AG04450 (cell line): ENCODE measurements around the gene SLC2A9. TPM values are rescaled to one million over a fixed set of nuclear protein-coding genes. Genes with fewer than 3 reads are reported as not detected.

Experiments
- CTCF ChIA-PET: fragments of 300-600, 350-600 bp; formaldehyde crosslinking; extraction: SDS; loops from one replicate; lab custom pipeline; 2022; ENCODE audit warnings: antibody characterized with exemption, inconsistent platforms; lab: Charles Lee
- POLR2A ChIA-PET: fragments of 350-600 bp; formaldehyde crosslinking; extraction: SDS; loops from one replicate; lab custom pipeline; 2021; ENCODE audit warnings: antibody characterized with exemption, inconsistent platforms; lab: Yijun Ruan, JAX
- DNase-seq: peaks from one replicate; pipeline ENCODE4 v3.0.0-alpha.2; 2011; ENCODE audit warnings: low read depth, low spot score
- H3K27ac ChIP-seq: one replicate; pipeline ENCODE4 v1.5.1; 2012; ENCODE audit warnings: low read depth, low read length, control low read depth
- H3K27me3 ChIP-seq: one replicate; pipeline ENCODE4 v1.6.0; 2012; ENCODE audit warnings: low read length; ENCODE audit not compliant: control insufficient read depth, insufficient read depth
- H3K4me3 ChIP-seq: 2 replicates; pipeline ENCODE4 v1.5.1; 2011; ENCODE audit warnings: mild to moderate bottlenecking, low read depth, low read length, control low read depth
- H3K9me3 ChIP-seq: 2 replicates; pipeline ENCODE4 v1.5.1; 2012; ENCODE audit warnings: low read length; ENCODE audit not compliant: control insufficient read depth, insufficient read depth
- CTCF ChIP-seq: IDR thresholded peaks from 2 replicates; pipeline ENCODE4 v1.5.1; 2011; ENCODE audit warnings: low read depth, low read length, control low read depth, inconsistent platforms
- polyA minus RNA-seq: library from RNA; depleted of rRNA, polyadenylated mRNA; stranded (reverse); fragments of >200 nt; gene quantifications from 2 replicates; pipeline ENCODE4 v1.2.3, GENCODE V29; 2011; rRNA and poly(A)+ RNA removed
- polyA plus RNA-seq: library from polyadenylated mRNA; depleted of rRNA; stranded (reverse); fragments of >200 nt; gene quantifications from 2 replicates; pipeline ENCODE4 v1.2.3, GENCODE V29; 2011; rRNA removed

The SLC2A9 gene
- polyA plus RNA-seq = 2.4 and 3.0 TPM in 2 replicates
- 4.9 and 5.0 TPM in 2 replicates for polyA minus RNA-seq

- Histone ChIP-seq H3K27me3 (no peaks in the 10 kb centered on the region), H3K27ac (no peak within 1 kb of the TSS), H3K4me3 (no peak within 1 kb of the TSS), H3K9me3 (no peaks in the 10 kb centered on the region)
- ChIA-PET CTCF (interaction anchor here (1.0 kb wide), 1 partner anchor 13 kb away, joined by 3 read pairs; no protein-coding TSS in a partner anchor), POLR2A (no interaction called here)
- no peak for TF ChIP-seq CTCF
- DNase-seq = no peak
Measured at GRCh38 chr4:10020871-10021652, at the start of gene SLC2A9. TSS of gene SLC2A9 (minus strand) at chr4:10021497. CDS start at chr4:10021429, 68 bp downstream.

DNA sequence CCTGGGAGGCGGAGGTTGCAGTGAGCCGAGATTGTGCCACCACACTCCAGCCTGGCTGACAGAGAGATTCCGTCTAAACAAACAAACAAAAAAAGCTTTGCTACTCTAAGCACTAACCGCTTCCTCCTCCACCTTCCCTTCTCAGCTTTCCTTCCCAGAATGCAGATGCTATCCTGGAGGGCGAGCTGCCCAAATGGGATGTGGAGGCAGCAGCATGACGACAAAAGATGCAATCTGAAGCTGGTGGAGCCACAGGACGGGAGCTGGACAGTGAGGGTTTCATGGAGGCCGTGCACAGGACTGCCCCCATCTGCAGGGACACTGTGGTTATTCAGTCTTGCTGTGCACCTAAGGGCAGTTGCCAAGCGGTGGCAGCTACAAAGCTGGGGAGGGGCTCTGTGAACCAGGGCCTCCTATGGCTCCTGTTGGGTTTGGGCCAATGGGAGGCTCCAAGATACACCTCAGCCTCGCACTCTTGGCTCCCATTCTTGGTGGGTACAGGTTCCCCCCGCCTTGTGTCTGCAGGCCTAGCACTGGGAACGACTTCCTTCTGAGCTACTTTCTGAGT, 47.9 kb upstream of the SLC2A9 start:
- no peak for TF ChIP-seq CTCF
- POLR2A ChIA-PET = interaction anchor here (1.2 kb wide), 1 partner anchor 48 kb away, joined by 5 read pairs; the partner anchor contains the start of gene WDR1
- CTCF ChIA-PET = interaction anchor here (0.9 kb wide), 1 partner anchor 469 kb away, joined by 3 read pairs; no protein-coding TSS in a partner anchor
- Histone ChIP-seq H3K9me3 (no peaks in the 10 kb centered on the region), H3K27me3 (no peaks in the 10 kb centered on the region), H3K27ac (no peak overlapping the region), H3K4me3 (no peak overlapping the region)
- no peak for DNase-seq

DNA sequence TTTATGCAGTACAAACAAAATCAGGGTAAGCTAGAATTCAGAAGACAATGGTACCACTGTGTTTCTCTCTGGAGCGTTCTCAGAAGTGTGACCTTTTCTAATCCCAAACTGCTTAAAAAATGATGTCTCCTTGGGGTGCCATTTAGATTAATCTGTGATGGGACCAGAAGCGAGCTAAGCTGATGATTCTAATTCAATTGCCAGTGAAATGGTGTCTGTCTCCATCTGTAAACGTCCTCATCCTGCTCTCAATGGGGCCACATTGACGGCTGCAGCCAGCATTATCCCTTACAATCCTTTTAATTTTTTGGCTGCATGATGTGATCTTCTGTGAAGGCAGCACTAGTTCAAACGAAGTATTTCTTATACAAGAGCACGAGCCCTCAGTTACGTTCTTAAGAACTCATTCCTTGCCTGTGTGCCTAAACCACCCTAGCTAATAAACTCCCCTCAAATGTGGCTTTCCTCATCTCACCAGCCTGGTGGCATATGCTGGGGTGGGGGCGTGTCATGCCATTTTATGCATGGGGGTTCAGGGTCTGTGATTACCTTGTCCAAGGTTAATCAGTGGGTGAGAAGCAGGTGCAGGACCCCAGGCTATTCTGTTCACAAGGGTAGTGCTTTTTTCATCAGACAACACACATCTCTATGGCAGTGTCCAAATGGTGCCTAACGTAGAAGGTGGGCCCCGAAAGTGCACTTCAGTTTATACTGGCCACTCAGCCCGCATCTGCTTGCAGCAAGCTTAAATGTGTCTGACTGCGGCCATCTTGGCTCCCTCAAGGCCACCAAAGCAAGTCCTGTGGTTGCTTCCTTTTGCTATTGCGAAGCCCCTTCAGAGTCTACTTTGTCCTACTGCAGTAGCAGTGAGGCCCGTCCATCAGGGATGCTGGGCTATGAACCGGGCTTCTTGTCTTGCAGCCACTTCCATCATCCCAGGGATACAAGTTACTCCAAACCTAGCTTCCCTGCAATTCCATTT, 45.7 kb upstream of the SLC2A9 start:
- H3K4me3 ChIP-seq = no peak overlapping the region
- ChIA-PET POLR2A (no interaction called here), CTCF (interaction anchor here (0.7 kb wide), 1 partner anchor 25 kb away, joined by 3 read pairs; no protein-coding TSS in a partner anchor)
- H3K27ac ChIP-seq = no peak overlapping the region
- DNase-seq = no peak
- no peaks in the 10 kb centered on the region for H3K9me3 ChIP-seq
- no peaks in the 10 kb centered on the region for H3K27me3 ChIP-seq
- no peak for TF ChIP-seq CTCF

DNA sequence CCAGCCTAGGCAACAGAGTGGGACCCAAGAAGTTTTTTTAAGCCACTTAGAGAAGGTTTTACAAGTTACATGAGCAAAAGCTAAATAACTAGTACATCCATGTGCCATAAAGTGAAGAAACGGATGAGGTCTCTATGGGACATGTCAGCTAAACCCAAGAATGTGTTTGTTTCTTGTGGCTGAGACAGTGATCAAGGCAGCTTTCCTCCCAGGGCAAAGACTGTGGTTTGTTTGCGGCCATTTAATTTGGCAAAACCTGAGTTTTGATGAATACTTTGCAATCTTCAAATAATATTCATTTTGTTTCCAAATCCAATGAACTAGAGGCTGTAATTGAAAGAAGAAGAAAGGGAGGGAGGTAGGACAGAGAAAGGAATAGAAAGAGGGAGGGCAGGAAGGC, 44.9 kb upstream of the SLC2A9 start:
- ChIA-PET POLR2A (no interaction called here), CTCF (interaction anchor here (0.7 kb wide), 1 partner anchor 26 kb away, joined by 3 read pairs; no protein-coding TSS in a partner anchor)
- Histone ChIP-seq H3K4me3 (no peak overlapping the region), H3K27me3 (no peaks in the 10 kb centered on the region), H3K27ac (no peak overlapping the region), H3K9me3 (no peaks in the 10 kb centered on the region)
- no peak for TF ChIP-seq CTCF
- no peak for DNase-seq
